ACC112 (cell line): ENCODE results near the gene ZNF710.

Experiments
- H2AFZ ChIP-seq: fragments of 200-600 bp; sonication (generic); one replicate; pipeline ENCODE4 v1.6.0; 2017; ENCODE audit warnings: antibody characterized with exemption, low read length; ENCODE audit not compliant: unreplicated experiment
- H3K27ac ChIP-seq: fragments of 200-600 bp; sonication (generic); 2 replicates; pipeline ENCODE4 v1.5.1; 2014; ENCODE audit warnings: low read depth, mild to moderate bottlenecking, antibody characterized with exemption, low read length, moderate library complexity
- H3K27me3 ChIP-seq: fragments of 200-600 bp; sonication (generic); 2 replicates; pipeline ENCODE4 v1.6.1; 2014; ENCODE audit warnings: mild to moderate bottlenecking, antibody characterized with exemption, low read length, moderate library complexity, mixed read lengths; ENCODE audit not compliant: insufficient read depth
- H3K36me3 ChIP-seq: fragments of 200-600 bp; sonication (generic); 2 replicates; pipeline ENCODE4 v1.6.1; 2016; ENCODE audit warnings: mild to moderate bottlenecking, antibody characterized with exemption, low read length, moderate library complexity, mixed read lengths; ENCODE audit not compliant: insufficient read depth
- H3K4me1 ChIP-seq: fragments of 200-600 bp; sonication (generic); one replicate; pipeline ENCODE4 v1.6.1; 2016; ENCODE audit warnings: low read length, mixed read lengths; ENCODE audit not compliant: insufficient read depth, unreplicated experiment, control insufficient read depth
- H3K4me3 ChIP-seq: fragments of 200-600 bp; sonication (generic); 2 replicates; pipeline ENCODE4 v1.5.1; 2014; ENCODE audit warnings: mild to moderate bottlenecking, low read depth, low read length
- H3K79me2 ChIP-seq: fragments of 200-600 bp; sonication (generic); one replicate; pipeline ENCODE4 v1.6.0; 2016; ENCODE audit warnings: low read length; ENCODE audit not compliant: control insufficient read depth, unreplicated experiment, insufficient read depth

Gene ZNF710

GRCh38 chr15:90038632-90039095 is 37.5 kb downstream of the ZNF710 start:
- Histone ChIP-seq H3K4me1 (peaks cover 48% of the 10 kb centered on the region), H3K79me2 (peaks cover 30% of the 10 kb centered on the region), H3K4me3 (no peak overlapping the region), H3K36me3 (no peaks in the 10 kb centered on the region), H2AFZ (no peak overlapping the region), H3K27me3 (no peaks in the 10 kb centered on the region), H3K27ac (no peak overlapping the region)

GRCh38 chr15:90039996-90040395 is 38.9 kb downstream of the ZNF710 start:
- Histone ChIP-seq H3K79me2 (peaks cover 21% of the 10 kb centered on the region), H3K4me1 (peaks cover 34% of the 10 kb centered on the region), H3K27me3 (no peaks in the 10 kb centered on the region), H2AFZ (no peak overlapping the region), H3K36me3 (no peaks in the 10 kb centered on the region), H3K4me3 (no peak overlapping the region), H3K27ac (no peak overlapping the region)

- Histone ChIP-seq H3K4me1 (peaks cover 28% of the 10 kb centered on the region), H3K27ac (no peak overlapping the region)
Measured at GRCh38 chr15:90040618-90041017, 39.5 kb downstream of the ZNF710 start.

GRCh38 chr15:90042356-90042755 is 41.2 kb downstream of the ZNF710 start:
- Histone ChIP-seq H3K4me3 (no peak overlapping the region), H2AFZ (no peak overlapping the region), H3K4me1 (peaks cover 13% of the 10 kb centered on the region), H3K36me3 (no peaks in the 10 kb centered on the region), H3K79me2 (peaks cover 14% of the 10 kb centered on the region), H3K27me3 (no peaks in the 10 kb centered on the region), H3K27ac (no peak overlapping the region)

More at GRCh38 chr15:90040618-90041017, 39.5 kb downstream of the ZNF710 start:
- Histone ChIP-seq H2AFZ (no peak overlapping the region), H3K4me3 (no peak overlapping the region), H3K36me3 (no peaks in the 10 kb centered on the region), H3K27me3 (no peaks in the 10 kb centered on the region), H3K79me2 (peaks cover 20% of the 10 kb centered on the region)

- peaks cover 7% of the 10 kb centered on the region for H3K4me1 ChIP-seq
- H3K4me3 ChIP-seq, result no peak overlapping the region
- H3K27me3 ChIP-seq, result no peaks in the 10 kb centered on the region
- H3K27ac ChIP-seq, result no peak overlapping the region
- H3K36me3 ChIP-seq, result no peaks in the 10 kb centered on the region
- no peak overlapping the region for H2AFZ ChIP-seq
- H3K79me2 ChIP-seq, result peaks cover 10% of the 10 kb centered on the region
Measured at GRCh38 chr15:90042766-90043529, 41.8 kb downstream of the ZNF710 start.

- Histone ChIP-seq H3K4me3 (no peak overlapping the region), H3K36me3 (no peaks in the 10 kb centered on the region), H3K4me1 (peaks cover under 1% of the 10 kb centered on the region), H2AFZ (no peak overlapping the region), H3K27me3 (no peaks in the 10 kb centered on the region), H3K27ac (no peak overlapping the region), H3K79me2 (peaks cover 3% of the 10 kb centered on the region)
Measured at GRCh38 chr15:90043530-90044010, 42.4 kb downstream of the ZNF710 start.

- Histone ChIP-seq H3K4me3 (no peak overlapping the region), H2AFZ (no peak overlapping the region), H3K27ac (no peak overlapping the region), H3K36me3 (no peaks in the 10 kb centered on the region), H3K79me2 (no peaks in the 10 kb centered on the region), H3K4me1 (no peaks in the 10 kb centered on the region), H3K27me3 (no peaks in the 10 kb centered on the region)
Measured at GRCh38 chr15:90044191-90044590, 43.1 kb downstream of the ZNF710 start.

- Histone ChIP-seq H3K36me3 (no peaks in the 10 kb centered on the region), H3K27ac (no peak overlapping the region), H3K79me2 (no peaks in the 10 kb centered on the region)
Measured at GRCh38 chr15:90044916-90045371, 43.8 kb downstream of the ZNF710 start.

GRCh38 chr15:90046289-90046688 is 45.2 kb downstream of the ZNF710 start:
- Histone ChIP-seq H2AFZ (no peak overlapping the region), H3K79me2 (no peaks in the 10 kb centered on the region), H3K27ac (no peak overlapping the region), H3K27me3 (no peaks in the 10 kb centered on the region), H3K36me3 (no peaks in the 10 kb centered on the region), H3K4me1 (no peaks in the 10 kb centered on the region), H3K4me3 (no peak overlapping the region)

More at GRCh38 chr15:90044916-90045371, 43.8 kb downstream of the ZNF710 start:
- H2AFZ ChIP-seq, result no peak overlapping the region
- H3K4me1 ChIP-seq, result no peaks in the 10 kb centered on the region
- H3K4me3 ChIP-seq, result no peak overlapping the region
- H3K27me3 ChIP-seq, result no peaks in the 10 kb centered on the region

GRCh38 chr15:90046911-90047392 is 45.8 kb downstream of the ZNF710 start:
- no peaks in the 10 kb centered on the region for H3K27me3 ChIP-seq
- H3K4me3 ChIP-seq, result no peak overlapping the region
- H3K36me3 ChIP-seq, result no peaks in the 10 kb centered on the region
- H3K27ac ChIP-seq, result no peak overlapping the region
- no peak overlapping the region for H2AFZ ChIP-seq
- no peaks in the 10 kb centered on the region for H3K4me1 ChIP-seq
- H3K79me2 ChIP-seq, result no peaks in the 10 kb centered on the region
